RPMI7951 (cell line): Measurements from ENCODE around the gene BLOC1S6. TPM values are rescaled to one million over a fixed set of nuclear protein-coding genes. Genes with fewer than 3 reads are reported as not detected.

ENCODE experiments used
- DNase-seq: peaks from one replicate; pipeline ENCODE4 v3.0.0-alpha.2; 2012; ENCODE audit warnings: low read depth
- total RNA-seq: library from RNA; depleted of rRNA; stranded (reverse); fragments of >200 nt; shearing (Covaris generic); gene quantifications from 2 replicates; pipeline ENCODE4 v1.2.3, GENCODE V29; 2014

The BLOC1S6 gene
- total RNA-seq, 1 experiment from 2014 or later = 84.9 TPM

DNA sequence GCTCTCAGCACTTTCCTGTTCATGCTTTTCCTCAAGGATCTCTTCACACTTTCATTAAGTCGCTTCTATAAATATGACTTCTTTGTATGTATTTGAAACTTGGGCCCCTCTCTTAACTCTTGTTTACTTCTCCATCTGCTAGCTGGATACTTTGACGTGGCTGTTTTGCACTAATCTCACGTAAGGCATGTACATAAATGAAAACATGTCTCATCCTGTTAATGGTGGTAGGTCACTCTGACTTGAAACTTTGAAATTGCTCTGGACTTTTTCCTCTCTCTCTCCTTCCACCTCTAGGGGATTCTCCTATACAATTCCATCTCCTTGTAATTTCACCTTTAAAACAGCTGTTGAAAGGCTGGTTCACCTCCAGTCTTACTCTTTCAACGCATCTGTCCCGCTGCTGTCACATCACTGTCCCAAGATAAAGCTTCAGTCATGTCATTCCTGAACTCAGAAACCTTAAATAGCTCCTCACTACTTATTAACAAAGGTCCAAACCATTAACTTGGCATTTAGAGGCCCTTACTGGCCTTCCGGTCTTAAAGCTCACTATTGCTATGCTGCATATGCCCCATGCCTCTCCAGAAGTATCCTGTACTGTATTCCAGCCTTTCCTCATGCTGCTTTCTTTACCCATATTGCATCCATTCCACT is 1.2 kb downstream of the BLOC1S6 start:
- peak; percentile 8 for DNase-seq

DNA sequence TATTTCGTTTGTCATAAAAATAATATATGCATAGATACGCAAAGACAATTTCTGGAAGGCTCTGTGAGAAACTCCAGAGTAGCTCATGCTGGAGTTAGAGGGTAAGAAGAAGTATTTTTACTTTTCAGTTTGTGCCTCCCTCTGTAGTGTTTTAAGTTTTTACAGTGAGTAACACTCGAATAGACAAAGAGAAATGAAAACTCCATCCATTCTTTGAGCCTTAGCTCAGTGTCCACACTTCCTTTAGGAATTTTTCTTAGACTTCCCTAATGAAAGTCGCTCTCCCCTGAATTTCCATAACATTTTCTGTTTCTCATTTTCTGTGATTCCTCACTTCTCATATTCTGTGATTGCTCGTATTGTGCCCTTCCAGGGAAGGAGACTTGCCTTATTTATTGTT is 2.1 kb downstream of the BLOC1S6 start:
- DNase-seq = no peak

DNA sequence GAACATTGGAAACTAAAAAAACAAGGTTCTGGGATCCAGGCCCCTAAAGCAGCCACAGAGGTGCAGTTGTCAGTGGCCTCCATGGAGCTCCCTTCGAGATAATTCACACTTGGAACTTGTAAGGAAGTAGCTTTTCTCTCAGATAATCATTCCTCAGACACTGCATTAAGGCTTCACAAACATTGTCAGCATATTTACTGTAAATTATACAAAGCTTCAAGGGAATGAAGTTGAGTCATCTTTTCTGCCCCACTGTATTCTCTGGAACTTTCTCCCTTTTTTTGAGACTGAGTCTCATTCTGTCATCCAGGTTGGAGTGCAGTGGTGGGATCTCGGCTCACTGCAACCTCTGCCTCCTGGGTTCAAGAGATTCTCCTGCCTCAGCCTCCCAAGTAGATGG is 7.1 kb downstream of the BLOC1S6 start:
- DNase-seq = no peak

GRCh38 chr15:45594835-45595530 is 7.8 kb downstream of the BLOC1S6 start:
- DNase-seq = no peak

GRCh38 chr15:45603881-45604280 is 16.7 kb downstream of the BLOC1S6 start:
- DNase-seq = no peak

DNA sequence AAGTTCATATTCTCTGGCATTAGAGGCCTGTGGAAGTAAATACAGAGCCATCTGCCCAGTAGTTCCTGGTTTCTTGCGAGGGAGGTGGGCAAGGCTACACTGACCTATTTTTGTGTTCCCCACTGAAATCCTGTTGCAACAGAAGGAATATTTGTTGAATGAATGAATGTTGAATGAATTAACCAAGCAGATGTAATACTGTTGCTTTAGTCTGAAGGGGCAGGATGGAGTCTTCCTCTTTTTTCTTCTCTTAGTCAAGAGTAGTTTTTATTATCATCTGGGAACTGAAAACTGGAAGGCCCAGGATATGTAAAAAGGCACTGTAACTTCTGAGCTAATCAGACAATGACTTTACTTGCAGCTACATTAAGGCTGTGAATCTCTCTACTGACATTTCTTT is 17.1 kb downstream of the BLOC1S6 start:
- DNase-seq = no peak

DNA sequence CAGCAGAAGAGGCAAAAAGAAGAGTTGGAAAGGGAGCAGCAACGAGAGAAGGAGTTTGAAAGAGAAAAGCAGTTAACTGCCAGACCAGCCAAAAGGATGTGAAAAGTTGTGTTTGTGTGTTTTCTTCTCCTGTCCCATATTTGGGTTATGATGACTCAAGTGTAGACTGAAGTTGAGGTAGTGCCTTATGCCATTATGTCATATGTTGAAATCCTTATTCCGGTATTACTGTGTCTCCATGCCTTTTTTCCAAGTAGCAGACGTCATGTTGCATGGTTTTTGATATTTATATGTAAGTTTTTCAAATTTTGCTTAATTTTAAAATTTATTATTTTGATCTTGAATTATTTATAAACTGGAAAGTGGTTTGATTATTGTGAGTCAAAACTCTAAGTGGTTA is 19.2 kb downstream of the BLOC1S6 start:
- DNase-seq = no peak

GRCh38 chr15:45606841-45607240 is 19.7 kb downstream of the BLOC1S6 start:
- no peak for DNase-seq

DNA sequence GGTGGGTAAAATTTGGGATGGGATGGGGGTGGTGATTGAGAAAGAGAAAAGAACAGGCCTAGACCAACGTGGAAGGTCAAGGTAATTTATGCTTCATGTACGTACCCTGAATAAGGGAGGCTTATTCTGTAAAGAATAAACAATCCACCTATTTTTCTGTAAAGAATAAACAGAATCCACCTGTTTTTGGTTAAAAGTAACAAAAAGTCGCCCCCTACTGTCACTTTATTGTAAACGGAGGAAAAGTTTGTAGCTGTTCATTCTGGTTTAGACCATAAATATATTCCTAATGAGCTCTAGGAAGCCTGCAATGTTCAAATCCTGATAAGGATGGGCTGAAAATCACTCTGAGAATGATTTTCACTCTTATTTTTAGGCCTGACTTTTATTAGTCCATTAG is 24.1 kb downstream of the BLOC1S6 start:
- DNase-seq = peak; percentile 18

DNA sequence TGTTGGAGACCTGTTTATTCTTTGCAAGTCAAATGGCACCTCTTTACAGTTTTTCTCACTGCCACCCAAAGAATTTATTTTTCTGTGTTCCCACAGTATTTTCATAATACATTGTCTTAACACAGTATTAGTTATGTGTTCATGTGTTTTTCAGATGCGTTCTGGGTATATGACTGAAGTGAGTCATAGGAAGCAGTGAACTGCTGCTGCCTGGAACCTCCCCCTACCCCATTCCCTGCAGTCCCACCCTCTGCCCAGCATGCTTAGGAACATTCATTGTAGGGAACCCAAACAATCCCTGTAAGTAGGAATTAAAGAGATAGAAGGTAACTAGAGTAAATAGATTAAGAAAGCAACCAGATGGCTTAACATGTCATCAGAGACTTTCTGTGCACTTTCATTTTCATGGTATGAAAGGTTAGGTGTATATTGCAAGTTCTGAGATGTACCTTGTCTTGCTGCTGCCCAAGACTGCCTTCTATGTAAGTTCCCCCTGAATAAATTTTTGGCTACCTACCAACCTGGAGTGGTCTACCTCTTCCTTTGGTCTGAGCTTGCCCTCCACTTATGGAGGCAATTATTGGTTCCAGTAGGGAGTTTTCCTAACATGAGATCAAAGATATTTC is 25.7 kb downstream of the BLOC1S6 start:
- peak; percentile 41 for DNase-seq

GRCh38 chr15:45616901-45617323 is 29.7 kb downstream of the BLOC1S6 start:
- DNase-seq = no peak

GRCh38 chr15:45618813-45619212 is 31.6 kb downstream of the BLOC1S6 start:
- no peak for DNase-seq

- no peak for DNase-seq
Measured at GRCh38 chr15:45628136-45628535, 41.0 kb downstream of the BLOC1S6 start.

DNA sequence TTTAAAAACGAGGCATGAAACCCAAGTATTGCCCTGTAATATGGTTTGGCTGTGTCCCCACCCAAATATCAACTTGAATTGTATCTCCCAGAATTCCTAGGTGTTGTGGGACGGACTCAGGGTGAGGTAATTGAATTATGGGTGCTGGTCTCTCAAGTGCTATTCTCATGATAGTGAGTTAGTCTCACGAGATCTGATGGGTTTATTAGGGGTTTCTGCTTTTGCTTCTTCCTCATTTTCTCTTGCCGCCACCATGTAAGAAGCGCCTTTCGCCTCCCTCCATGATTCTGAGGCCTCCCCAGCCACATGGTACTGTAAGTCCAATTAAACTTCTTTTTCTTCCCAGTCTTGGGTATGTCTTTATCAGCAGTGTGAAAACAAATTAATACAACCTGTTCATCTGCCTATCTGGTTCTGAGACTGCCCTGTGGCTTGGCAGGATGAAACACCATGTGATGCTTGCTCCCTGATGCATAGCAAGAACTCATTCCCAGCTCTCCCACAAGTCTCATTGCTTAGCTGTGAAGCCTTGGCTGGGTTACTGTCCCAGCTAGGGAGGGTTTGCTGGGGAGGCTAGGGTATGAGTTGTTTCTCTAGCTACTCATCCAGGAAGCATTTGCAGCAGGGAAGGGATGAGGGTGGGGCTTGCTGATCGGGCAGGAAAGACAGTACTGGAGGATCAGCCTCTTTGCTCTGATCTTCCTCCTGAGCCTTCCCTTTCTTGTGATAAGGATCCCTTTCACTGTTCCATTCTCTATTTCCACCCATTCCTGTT is 43.9 kb downstream of the BLOC1S6 start:
- peak; percentile 79 for DNase-seq

DNA sequence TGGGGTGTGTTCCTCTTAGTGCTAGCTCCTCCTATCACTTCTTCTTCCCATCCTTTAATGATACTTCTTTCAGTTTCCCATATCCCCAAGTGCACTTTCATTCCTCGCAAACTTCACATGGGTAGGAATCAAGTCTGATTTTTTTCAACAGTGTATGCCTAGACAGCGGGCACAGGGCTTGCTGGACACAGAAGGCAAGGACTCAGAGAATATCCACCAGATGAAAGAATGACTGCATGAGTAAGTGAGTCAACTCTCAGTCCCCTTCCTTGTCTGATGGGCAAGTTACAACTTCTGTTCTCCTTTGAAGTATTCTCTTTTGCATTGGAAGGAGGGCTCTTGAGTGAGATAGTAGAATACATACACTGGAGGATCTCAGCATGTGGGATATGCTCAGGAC is 44.6 kb downstream of the BLOC1S6 start:
- DNase-seq = no peak

DNA sequence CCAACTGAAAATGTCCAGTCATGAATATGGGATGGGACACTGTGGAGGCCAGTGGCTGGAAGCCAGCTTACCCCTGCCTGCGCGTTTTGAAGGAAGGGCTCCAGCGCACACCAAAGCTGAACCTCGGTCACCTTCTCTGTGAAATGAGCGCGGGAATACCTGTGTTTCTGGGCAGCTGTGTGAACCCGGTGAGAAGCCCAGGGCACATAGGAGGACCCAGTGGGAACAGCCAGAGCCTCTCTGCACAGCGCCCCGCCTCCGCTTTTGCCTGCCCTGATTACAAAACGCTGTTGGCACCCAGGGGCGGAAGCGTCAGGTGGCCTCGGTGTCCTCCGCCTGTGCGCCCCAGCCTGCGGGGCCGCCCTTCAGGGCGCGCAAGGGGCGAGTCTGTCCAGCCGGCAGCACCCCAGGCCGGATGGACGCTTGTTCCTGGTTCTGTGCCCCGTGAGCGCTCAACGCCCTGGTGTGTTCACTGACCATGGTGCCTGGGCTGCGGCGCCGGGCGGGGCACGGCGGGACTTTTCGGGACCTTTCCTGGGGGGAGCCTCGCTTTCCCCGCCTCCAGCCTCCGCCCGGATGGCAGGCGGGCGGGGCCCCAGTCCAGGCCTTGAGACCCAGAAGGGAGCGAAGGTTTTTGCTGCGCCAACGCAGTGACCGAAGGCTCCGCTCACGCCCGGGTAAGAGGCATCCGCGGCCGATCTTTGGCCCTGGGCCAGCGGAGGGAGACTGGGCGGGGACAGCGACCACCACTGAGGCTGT is 47.4 kb downstream of the BLOC1S6 start, which contains the start of gene SQOR:
Gene SQOR, plus strand, starts transcription at position 598 of the 759 bp plus-strand sequence. CDS start 23,895 bp downstream, outside the sequence.
- DNase-seq = peak; percentile 83

DNA sequence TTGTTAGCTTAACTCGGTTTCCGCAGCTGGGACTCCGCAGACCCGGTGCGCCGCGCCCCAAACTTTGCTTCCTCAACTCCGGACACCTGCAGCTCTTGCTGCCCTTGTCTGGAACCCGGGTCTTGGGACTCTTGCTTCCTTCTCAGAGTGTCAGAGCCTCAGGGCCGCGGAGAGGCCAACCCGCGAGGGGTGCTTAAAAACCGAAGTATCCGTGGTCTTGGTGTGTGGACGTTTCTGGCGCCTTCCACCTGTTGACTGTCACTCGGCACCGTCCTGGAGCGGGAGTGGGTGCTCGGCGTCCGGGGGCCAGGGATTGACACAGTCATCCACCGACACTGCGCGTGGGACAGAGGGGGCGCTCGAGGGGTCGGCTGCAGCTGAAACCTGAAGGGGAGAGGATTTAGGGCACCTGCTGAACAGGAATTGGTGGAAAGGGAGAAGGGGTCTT is 48.0 kb downstream of the BLOC1S6 start:
- peak; percentile 39 for DNase-seq

DNA sequence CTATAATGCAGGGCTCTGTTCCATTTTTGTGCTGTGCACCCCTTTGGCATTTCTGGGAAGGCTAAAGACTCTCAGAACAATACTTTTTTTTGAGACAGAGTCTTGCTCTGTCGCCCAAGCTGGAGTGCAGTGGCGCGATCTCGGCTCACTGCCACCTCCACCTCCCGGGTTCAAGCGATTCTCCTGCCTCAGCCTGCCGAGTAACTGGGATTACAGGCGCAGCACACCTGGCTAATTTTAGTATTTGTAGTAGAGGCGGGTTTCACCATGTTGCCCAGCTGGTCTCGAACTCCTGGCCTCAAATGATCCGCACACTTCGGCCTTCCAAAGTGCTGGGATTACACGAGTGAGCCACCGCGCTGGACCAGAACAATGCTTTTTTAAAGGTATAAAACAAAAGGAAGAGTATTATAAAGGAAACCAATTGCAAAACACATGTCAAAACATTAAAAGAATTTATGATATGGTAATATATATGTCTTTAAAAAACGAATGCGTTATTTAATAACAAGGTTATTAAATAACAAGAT is 48.6 kb downstream of the BLOC1S6 start:
- no peak for DNase-seq

- no peak for DNase-seq
Measured at GRCh38 chr15:45637141-45637540, 50.0 kb downstream of the BLOC1S6 start.

GRCh38 chr15:45637552-45638033 is 50.4 kb downstream of the BLOC1S6 start:
- peak; percentile 86 for DNase-seq

DNA sequence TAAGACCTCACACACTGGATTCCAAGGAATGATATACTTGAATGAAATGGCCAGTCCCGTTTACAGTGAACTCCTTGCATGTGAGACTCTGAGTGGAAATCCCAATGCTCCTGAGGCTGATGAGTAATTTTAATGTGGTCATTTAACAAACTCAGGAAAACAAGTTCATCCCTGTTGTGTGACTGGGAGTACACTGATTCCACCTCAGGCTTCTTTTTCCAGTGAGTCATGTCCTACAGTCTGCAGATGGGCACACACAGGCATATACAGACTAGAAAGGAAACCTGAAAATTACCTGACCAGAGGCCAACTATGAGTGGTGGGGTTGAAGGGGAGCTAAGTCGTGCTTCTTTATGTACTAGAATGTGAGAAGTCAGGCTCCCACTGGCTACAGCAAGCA is 53.4 kb downstream of the BLOC1S6 start:
- DNase-seq = peak; percentile 95
